Stomach (tissue), 4 donors: Measurements from ENCODE around the gene TMEM221.

Source experiments
- CTCF ChIP-seq, 7 experiments: fragments of 450-650 bp in 4 of 7; fragments of 200-600 bp in 3 of 7; sonication (generic) in 3 of 7; IDR thresholded peaks; one replicate each; pipeline ENCODE4 v1.5.1; 2016 to 2019; ENCODE audit warnings: antibody characterized with exemption in 7 of 7, control low read depth in 2 of 7, mild to moderate bottlenecking in 1 of 7
- EP300 ChIP-seq: sonication (generic); formaldehyde crosslinking; IDR thresholded peaks from one replicate; pipeline ENCODE4 v1.6.1; 2017; ENCODE audit warnings: antibody characterized with exemption
- POLR2AphosphoS5 ChIP-seq, 3 donors: sonication (generic); formaldehyde crosslinking; IDR thresholded peaks; one replicate each; pipeline ENCODE4 v1.6.1; 2016; ENCODE audit warnings: antibody characterized with exemption in 3 of 3

GRCh38 chr19:17495639-17496296 is 47.3 kb upstream of the TMEM221 start:
- no peak for TF ChIP-seq CTCF (IDR thresholded peaks at IDR 0.05)
- TF ChIP-seq EP300: no peak
- no peak for TF ChIP-seq POLR2AphosphoS5 (IDR thresholded peaks at IDR 0.05)
